Stimulated activated CD8-positive, alpha-beta memory T cell treated with anti-CD3 and anti-CD28 coated beads, Interleukin-7, amount 100 ng/mL, for 1 hour (primary cell): ENCODE data around the gene ZNF628.

Source experiments
- DNase-seq, 2 donors: peaks; one replicate each; pipeline ENCODE4 v3.0.0-alpha.2; 2020; ENCODE audit warnings: low read depth in 2 of 2

Gene ZNF628

GRCh38 chr19:55451163-55451964 lies 25.1 kb upstream of the ZNF628 start:
- DNase-seq, result no peak

DNA sequence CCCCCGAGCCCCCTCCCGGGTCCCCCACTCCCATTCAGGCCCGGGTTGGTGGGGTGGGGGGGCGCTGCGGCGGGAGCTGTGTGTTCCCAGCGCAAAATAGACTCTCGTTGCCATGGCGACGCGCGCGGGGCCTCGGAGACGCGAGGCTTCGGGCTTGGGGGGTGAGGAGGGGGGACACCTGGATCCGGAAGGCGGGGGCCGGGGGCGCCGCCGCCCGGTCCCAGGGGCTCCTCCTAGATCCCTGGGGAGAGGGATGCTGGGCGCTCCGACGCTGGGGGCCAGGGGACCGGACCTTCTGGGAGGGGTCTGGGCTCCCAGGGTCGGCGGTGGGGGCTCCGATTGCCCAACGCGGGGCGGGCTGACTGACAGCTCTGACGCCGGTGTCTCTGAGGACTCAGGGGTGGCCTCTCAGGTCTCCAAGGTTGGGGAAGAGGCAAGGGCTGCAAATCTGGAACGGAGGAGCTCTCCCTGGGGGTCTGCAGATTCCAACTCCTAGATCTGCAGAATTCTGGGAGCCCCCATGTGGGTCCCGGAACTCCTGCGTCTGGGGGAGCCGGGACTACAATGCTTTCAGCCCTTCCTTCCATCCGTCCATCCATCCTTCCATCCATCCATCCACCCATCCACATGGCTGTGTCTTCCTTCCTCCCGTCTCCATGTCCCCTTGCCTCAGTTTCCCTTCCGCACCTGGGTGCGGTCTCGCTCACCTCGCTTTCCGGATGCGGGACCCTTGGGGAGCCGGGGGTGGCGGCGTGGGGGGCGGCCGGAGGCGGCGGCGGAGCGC lies 24.3 kb upstream of the ZNF628 start:
- DNase-seq, result no peak

DNA sequence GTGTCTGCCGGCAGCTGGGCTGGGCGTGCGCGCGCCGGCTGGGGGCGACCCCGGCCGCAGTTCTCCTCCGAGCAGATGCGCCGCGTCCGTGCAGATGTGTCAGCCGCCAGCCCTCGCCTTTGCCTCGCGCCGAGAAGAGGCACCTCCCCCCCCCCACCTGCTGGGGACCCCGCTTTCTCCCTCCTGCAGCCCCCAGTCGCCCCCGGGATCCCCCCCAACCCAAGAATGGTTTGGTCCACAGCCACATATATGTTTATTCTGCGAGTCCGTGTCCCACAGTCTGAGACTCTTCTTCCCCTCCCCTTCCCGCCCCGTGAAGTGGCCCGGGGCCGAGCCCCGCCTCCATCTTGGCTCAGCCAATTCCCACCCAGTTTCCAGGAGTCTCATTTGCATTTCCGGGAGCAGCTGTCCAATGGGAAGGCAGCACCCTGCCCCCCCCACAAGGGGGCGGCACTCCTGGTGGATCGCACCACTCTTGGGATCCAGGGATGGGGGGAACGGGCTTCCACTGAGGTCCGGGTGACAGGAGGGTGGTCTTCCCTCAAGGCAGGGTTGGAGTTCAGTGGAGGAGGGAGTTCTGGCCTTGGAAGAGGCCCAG lies 23.6 kb upstream of the ZNF628 start:
- DNase-seq, result no peak

- no peak for DNase-seq
Measured at GRCh38 chr19:55453511-55454260, 22.7 kb upstream of the ZNF628 start.

- no peak for DNase-seq
Measured at GRCh38 chr19:55454787-55455243, 21.6 kb upstream of the ZNF628 start.

DNA sequence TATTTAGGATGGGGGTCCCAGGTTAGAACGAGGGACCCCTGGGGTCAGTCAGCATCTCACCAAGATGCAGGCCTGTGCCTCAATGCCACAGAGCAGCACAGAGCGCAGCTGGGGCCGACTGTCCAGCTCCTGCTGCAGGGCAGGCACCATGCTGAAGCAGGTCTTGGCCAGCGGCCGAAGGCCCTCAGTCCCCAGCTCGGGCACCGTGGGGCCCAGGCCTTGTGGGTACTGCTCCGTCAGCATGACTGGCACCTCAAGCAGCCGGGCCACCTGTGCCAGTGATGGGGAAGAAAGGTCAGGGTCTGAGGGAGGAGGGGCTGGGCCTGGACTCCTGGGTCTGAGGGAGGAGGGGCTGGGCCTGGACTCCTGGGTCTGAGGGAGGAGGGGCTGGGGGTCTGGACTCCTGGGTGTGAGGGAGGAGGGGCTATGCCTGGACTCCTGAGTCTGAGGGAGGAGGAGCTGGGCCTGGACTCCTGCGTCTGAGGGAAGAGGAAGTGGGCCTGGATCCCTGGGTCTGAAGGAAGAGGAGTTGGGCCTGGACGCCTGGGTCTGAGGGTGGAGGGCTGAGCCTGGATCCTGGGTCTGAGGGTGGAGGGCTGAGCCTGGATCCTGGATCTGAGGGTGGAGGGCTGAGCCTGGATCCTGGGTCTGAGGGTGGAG lies 20.7 kb upstream of the ZNF628 start:
- DNase-seq, result no peak

GRCh38 chr19:55456347-55456746 lies 20.1 kb upstream of the ZNF628 start:
- DNase-seq, result no peak

DNA sequence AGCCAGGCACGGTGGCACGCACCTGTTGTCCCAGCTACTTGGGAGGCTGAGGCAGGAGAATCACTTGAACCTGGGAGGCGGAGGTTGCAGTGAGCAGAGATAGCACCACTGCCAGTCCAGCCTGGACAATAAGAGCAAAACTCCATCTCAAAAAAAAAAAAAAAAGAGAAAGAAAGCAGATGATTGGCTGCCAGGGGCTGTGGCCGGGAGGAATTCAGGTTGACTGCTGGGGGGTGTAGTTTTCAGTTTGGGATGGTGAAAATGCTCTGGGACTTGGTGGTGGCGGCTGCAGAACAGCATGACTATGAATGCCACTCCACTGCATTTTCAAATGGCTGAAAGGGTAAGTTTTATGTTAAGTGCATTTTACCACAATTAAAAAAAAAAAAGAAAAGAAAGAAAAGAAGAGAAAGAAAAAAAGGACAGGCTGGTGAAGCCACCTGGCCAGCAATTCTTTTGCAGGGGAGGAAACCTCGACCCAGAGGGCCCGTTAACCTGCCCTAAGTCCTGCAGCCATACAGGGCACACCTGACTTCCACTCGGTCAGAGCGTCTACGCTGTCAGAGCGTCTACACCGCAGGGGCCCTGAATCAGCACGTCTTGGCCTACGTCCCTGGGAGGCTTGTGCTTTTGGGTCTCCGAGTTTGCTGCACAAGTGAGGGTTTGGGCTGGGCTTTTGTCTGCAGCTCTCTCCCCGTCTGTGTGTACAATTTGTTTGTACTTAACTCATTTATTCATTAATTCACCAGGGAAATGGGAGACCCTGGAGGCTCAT lies 18.5 kb upstream of the ZNF628 start:
- no peak for DNase-seq

DNA sequence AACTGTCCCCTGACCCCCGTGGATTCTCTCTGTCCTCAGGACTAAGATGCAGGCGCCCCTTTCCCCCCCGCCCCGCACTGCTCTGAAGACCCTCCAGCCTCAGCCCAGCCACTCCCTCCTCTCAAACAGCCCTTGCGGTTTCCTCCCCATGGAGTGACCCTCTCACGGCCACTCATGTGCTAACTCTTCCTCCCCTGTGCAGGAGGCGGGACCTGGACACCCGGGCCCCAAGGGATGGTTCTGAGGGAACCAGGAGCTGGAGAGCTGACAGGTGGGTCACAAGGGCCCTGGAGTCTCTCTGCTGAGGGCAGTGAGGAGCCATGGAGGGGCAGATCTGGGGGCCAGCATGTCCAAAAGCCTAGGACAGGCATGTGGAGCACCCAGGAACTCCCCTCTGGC lies 16.9 kb upstream of the ZNF628 start:
- no peak for DNase-seq

DNA sequence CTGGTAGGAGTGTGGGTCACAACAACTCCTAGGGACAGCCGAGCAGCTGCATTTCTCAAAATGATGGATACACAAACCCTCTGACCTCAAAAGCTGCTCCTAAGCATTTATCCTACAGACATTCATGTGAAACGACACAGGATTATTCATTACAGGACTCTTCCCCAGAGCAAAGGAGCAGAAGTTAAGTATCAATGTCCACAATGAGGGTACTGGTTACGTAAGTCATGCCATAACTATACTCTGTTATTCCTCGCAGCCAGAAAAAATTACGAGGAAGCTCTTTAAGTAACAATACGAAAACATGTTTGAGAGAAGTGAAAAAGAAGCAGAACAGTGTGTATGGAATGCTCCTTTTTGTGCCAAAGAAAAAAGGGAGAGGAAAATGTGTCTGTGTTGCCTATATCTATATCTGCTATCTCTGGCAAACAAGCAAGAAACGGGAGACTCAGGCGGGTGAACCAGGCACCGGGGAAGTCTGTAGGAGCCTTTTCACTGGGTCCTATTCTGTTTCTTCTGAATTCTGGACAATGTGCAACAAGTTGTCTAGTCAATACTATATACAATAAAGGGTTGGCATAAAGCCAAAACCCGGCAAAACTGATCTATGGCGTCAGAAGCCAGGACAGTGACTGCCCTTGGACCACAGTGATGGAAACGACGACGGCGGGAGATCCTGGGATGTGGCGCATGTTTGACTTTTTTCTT lies 16.3 kb upstream of the ZNF628 start:
- no peak for DNase-seq

GRCh38 chr19:55460670-55461258 lies 15.7 kb upstream of the ZNF628 start:
- no peak for DNase-seq

GRCh38 chr19:55461259-55461973 lies 15.0 kb upstream of the ZNF628 start, which contains the start of gene ISOC2:
Gene ISOC2 (minus strand): TSS chr19:55461642. CDS start chr19:55456486, 5,156 bp downstream.
- DNase-seq, result peak; percentile 100

DNA sequence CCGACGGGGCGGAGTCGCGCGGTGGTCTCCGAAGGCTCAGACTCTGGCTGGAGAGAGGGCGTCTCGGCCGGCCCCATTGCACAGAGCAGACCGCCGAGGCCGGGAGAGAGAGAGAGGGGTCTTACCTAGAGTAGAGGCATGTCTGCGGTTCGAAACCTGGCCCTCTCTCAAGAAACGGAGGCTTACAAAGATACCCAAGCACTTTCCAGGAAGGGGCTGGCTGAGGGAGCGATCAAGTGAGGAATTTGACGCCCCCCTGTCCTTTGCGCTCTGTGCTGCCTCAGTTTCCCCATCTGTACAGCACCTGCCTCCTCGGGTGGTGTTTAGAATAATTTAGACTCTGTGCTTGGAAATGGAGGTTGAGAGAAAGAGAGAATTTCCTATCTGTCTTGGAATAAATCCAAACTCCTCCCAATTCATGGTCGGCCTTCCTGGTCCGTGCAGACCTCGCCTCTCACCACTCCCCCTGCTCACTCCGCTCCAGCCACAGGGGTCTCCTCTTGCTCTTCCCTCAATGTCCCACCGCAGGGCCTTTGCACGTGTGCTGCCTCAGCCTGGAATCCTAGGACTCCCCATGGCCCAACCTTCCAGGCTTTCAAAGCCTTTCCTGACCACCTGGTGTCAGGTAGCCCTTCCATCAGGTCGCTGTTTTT lies 14.3 kb upstream of the ZNF628 start:
- no peak for DNase-seq

DNA sequence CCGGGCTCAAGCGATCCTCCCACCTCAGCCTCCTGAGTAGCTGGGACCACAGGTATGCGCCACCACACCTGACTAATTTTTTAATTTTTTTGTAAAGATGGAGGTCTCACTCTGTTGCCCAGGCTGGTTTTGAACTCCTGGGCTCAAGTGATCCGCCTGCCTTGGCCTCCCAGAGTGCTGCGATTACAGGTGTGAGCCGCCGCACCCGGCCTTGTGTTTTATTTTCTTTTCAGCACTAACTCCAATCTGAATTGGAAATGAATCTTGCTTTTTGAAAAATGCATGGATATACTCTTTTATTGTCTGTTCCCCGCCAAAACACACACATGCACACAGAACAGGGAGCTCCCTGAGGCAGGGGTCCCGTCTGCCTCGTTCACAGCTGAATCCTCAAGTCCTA lies 13.7 kb upstream of the ZNF628 start:
- DNase-seq, result no peak

DNA sequence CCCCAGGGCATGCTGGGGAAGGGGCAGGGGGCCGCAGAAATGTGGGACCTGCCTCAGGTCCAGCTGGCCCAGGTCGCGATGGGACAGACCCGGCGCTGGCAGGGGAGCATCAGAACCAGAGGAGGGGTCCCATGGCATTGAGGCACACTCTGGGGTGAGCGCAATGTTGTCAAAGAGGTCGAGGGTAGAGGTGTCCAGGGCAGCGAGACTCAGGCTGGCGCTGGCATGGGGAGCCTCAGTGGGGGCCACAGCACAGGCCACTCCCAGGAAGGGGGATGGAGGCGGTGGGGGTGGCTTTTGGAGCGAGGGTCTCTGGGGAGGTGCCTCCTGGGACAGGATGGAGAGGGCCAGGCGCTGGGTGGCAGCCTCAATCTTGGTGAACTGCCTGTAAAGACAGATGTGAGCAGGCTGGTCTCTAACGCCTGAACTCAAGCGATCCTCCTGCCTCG lies 12.8 kb upstream of the ZNF628 start:
- DNase-seq, result no peak

- no peak for DNase-seq
Measured at GRCh38 chr19:55464039-55464661, 12.3 kb upstream of the ZNF628 start.

DNA sequence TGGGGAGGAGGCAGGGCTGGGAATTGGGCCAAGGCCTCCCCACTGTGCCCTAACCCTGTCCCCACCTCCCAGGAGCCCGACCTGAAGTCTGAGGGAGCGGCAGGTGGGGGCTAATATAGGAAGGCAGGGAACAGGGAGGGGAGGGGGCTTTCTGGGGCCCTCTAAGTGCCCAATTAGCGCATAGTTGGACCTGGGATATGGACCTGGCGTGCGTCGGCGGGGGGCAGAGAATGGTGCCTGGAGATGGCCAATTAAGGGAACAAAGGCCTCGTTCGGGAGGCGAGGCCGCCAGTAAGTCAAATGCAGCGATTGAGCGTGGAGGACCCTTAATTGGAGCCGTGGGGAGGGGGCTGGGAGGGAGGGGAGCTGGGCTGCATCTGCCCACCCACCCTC lies 11.8 kb upstream of the ZNF628 start, which contains the start of gene C19orf85:
Gene C19orf85, minus strand, starts transcription at position 90 of the 393 bp plus-strand sequence. CDS start 197 bp downstream, outside the sequence.
- DNase-seq, result no peak
